ENCODE results near the gene ARHGEF9.

Gene ARHGEF9

DNA sequence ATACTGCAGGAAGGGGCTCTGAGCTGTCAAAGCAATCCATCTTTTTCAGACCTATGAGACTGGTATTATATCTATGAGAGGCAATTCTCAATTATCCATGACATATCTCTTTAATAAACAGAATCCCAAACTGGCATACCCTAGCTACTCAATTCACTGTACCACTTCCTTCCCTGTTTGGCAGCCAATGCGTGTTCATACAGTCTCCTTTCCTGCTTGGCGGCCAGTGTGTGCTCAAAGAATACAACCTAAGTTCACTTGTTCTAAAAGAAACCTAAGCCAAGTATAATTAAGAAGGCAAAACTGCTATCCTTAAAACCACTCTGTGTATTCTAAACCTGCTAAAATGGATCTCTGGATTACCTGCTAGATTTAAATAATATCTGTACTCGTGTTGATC is 38.3 kb downstream of the ARHGEF9 start:
- no peak for DNase-seq (ENCODE audit: low read depth in 2 of 2)

DNA sequence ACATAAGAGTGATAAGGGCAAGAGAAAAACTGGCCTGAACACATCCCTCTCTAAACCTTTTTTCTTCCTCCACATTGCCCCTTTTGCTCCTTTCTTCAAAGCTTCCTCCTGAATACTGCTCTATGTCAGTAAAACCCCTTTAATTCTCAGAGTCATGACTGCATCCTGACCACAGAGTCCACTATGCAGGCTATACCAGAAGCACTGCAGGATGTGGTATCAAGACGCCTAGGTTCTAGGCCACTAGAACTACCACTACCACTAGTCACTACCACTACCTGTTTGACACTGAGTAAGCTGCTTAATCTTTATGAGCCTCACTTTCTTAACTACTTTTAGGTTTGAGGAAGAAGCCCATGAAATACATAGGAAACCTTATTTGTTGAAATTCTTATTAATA is 38.7 kb downstream of the ARHGEF9 start:
- peak in 1 of 2 donors; percentile 4 for DNase-seq (ENCODE audit: low read depth in 2 of 2)

DNA sequence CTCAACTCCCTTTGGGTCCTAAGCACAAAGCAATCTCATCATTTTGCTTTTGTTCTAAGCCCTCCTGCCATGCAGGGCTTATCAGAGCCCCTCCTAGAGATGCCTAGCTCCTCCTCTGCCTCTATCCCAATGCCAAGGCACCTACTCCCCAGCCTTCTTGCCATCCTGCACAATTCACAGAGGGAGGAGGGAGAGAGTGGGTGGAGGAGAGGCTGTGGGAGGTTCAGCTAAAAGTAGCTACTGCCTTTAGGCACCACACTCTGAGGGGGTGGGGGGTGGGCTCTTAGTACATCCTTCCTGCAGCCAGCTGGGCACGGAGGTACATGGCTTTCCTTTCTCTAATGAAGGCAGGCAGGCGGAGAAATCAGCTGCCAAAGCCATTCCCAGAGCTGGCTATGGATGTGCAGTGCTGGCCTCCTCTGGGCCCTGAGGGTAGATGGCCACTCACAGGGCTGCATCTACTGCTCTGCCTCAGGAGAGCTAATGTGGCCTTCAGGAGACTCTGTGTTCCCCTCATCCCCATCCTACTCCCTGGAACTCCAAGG is 40.1 kb downstream of the ARHGEF9 start:
- DNase-seq (ENCODE audit: low read depth in 2 of 2) = no peak

DNA sequence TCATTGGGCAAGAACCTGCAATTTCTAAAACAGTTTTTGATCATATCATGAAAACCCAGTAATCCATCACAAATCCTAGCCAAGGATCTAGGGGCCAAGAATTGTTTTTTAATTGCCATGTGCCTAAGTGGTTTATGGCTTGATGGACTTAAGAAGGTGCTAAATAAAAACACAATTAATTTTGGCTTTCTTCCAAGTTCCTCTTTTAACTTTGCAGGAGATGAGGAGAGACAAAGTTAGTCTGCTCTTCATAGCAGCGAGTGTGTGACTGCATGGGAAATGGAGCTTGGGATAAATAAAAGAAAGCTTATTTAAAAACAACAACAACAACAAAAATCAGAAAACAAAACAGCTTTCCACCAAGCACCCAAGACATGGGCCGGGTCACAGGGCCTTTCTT is 41.4 kb downstream of the ARHGEF9 start:
- DNase-seq (ENCODE audit: low read depth in 2 of 2) = no peak

DNA sequence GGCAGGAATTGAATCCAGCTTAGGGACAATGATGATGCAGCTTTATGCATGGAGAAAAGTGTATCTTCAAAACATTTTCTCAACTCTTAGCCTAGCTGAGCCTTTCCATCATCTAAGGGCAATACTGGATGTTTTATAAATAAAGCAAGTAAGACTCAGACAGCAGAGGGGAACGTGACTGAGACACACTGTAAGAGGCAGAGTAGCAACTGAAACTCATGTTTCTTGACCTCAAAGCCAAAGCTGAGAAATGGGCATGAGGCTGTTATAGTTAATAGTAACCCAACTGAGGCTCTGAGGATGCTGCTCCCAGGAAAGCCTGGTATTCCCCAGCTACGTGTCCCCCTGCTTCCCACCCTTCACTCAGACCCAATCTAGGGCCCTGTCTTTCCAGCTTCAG is 44.6 kb downstream of the ARHGEF9 start:
- no peak for DNase-seq (ENCODE audit: low read depth in 2 of 2)

DNA sequence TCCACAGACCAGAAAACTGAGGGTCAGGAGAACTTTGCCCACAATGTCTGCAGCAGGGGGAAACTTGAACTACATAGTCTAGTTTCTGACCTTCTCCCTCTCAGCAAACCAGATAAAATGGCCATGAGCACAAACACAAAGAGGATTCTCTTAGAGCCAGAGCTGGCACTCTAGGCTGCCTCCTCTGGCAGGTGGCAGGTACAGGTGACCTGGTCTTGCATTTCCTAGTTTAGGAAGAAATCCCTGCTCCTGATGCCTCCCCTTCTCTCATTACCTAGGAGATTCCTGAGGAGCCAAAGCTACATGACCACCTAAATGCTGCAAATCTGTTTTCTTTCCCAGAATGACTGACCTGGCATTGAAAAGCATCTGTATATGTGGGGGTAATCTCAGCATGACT is 45.1 kb downstream of the ARHGEF9 start:
- DNase-seq (ENCODE audit: low read depth in 2 of 2) = no peak

DNA sequence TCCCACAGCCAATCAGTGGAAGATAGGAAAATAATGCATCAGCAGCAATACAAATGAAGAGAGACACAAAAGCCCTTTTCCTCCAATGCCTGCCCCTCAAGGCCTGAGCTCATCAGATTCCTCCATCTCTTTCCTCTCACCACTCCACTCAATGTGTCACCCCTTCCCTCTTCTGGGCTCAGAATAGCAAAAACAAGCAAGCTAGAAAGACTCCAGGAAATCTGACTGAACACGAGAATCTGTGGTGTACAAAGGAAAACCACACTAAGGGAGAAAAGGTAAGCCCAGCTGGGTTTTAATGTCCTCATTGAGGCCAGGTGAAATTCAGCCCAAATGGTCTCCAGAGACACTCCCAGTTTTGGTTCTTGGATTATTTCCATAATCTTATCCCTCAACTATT is 46.3 kb downstream of the ARHGEF9 start:
- no peak for DNase-seq (ENCODE audit: low read depth in 2 of 2)

DNA sequence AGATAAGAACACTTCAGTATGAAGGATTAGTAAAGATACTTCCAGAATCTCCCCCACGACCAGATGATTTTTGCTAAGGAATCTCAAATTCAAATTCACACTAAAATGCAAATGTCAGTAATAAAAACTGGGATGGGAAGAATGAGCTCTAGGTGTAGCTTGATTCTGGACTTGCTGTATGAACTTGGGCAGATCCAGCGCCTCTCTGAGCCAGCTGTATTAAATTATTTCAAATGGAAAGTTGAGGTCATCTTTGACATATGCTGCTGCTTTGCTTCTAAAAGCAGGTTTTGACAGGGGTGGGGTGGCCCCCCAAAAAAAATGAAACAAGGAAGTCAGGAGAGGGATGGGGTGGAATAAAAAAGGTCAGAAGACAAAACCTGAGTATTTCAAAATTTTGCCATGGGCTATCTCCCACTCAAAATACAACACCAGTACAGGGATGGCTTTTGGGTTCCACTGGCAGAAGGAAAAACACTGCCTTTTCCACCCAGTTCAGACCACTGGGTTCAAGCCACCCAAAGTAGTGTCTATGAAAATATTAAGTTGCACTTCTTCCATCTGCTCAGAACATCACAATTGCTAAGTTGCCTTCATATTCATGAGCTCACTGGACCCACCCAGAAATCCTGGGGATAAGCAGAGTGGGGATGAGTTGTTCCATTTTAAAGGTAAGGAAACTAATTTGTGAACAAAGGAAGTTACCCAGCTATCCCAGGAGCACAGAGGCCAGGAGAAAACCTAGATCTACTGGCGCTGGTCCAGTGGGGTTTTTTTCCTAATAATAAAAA is 47.7 kb downstream of the ARHGEF9 start:
- DNase-seq (ENCODE audit: low read depth in 2 of 2) = no peak

DNA sequence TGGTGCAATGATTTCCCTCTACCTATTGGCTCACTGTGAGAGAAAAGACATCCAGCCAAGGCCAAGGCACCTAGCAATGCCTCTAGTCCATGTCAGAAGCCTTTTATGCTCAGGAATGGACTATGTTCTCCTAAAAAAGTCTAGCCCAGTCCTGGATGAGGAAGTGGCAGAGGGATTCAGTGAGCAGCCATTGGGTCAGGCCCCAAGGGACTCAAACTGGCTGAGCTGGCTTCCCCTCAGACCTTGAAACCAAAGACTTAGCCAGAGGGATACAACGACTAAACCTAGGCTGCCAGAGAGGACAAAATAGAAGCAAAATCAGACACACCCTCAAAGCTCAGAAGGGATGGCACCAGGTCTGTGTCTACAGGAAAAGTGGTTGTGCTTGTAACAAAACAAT is 49.1 kb downstream of the ARHGEF9 start:
- DNase-seq (ENCODE audit: low read depth in 2 of 2) = no peak

DNA sequence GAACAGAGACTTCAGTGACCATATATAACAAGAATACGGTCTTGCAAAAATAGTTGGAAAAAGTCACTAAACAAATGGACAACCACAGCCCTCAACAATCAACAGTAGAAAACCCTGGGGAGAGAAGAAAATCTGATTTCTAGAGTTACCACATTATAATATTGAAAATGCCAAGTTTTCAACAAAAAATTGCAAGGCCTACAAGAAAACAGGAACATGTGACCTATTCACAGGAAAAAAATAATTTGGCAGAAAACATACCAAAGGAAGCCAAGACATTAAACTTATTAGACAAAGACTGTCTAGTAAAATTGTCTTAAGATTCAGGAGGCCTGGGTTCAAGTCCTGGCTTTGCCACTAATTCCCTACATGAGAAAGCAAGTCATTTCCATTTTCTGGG is 64.7 kb downstream of the ARHGEF9 start:
- no peak for DNase-seq (ENCODE audit: low read depth in 2 of 2)

DNA sequence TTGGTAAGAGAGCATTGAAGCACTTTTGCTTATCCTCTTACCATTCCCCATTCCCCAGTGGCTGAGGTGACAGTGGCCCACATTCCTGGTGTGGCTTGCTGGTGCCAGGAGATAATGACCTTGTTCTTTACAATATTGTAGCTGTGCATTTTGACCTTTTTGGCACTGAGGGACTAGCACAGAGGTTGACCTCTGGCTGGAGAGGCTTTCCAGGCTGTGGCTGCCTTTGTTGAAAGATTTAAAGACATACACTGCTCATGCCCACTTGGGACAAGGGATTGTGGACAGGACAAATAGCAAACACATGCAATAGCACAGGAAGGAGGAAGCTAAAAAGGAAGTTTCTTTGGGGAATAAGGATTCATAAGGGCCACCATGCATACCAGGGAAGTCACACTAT is 65.4 kb downstream of the ARHGEF9 start:
- no peak for DNase-seq (ENCODE audit: low read depth in 2 of 2)

DNA sequence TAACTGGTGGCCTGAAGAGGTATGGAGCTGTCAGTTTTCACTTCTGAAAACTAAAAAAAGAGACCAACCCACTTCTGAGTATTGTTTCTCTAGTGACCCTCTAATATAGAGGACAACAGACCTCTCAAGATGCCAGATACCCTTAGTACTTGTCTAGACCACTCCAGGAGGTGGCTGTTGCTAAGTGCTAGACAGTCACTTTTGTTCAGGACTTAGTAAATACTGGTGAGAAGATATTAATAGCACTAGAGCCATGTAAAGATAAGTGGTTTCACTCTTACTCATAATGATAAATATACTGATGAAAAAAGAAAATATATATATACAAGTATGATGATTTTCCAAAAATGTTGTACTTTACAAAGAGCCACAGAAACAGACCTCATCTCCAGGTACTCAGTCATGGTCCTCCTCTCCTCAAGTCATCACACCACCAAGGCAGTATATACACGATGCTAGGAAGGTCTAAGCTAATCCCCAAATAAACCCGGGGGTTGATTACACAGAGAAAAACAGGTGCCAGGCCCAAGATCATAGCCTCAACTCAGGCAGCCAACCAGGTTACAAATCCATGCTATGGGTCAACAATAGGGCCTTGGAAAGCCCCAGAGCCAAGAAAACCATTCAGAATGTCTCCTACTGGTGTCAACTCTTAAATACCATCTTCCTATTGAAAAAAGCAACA is 66.9 kb downstream of the ARHGEF9 start:
- DNase-seq (ENCODE audit: low read depth in 2 of 2) = no peak

DNA sequence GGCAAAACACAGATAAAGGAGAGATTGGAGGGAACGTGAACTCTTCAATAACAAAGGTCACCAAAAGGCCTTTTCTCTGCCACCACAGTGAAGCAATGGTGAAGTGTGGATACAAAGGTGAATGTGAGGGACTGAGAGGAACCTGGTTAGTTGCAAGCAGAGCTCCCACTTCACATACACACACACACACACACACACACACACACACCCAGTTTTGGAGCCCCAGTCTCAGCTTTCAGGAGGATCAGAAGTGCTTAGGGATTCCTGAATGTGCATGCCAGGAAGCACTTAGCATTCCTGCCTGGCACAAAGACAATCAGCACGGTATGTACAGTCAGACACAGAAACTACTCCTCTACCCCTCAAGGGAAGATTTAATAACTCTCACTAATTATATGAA is 71.5 kb downstream of the ARHGEF9 start:
- no peak for DNase-seq (ENCODE audit: low read depth in 2 of 2)

DNA sequence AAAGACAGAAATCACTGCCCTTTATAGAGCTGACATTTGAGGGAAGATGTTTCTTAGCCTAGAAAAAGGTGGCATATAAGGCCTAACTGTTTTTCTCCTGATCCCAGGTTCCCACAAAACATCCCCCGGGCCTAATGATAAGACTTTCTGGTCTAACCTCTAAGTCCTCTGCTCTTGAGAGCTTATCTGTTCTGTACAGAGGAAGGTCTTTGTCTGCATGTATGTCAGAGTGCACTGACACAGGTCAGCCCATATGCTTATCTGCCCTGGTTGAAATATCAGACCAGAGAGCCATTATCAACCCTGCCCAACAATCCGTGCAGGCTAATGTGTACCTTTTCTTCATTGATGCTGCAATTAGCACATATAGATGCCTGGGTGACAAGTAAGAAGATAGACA is 76.2 kb downstream of the ARHGEF9 start:
- DNase-seq (ENCODE audit: low read depth in 2 of 2) = no peak

DNA sequence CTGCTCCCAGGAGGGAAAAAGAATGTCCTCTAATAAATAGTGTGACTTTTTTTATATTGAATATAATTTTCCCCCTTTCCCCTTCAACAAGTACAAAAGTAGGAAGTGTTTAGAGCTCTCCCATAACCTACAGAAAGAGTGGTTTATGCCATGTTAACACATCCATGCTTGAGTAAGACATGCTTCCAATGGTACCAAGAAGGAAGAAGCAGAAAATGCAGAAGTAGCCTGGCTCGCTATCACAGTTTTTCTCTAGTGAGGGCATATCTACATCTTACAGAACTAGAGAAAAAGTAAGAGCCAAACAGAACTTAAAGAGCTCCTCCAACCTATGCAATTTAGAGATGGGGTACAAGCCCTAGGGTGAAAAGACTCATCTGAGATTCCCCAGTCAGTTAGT is 82.5 kb downstream of the ARHGEF9 start:
- DNase-seq (ENCODE audit: low read depth in 2 of 2) = no peak

DNA sequence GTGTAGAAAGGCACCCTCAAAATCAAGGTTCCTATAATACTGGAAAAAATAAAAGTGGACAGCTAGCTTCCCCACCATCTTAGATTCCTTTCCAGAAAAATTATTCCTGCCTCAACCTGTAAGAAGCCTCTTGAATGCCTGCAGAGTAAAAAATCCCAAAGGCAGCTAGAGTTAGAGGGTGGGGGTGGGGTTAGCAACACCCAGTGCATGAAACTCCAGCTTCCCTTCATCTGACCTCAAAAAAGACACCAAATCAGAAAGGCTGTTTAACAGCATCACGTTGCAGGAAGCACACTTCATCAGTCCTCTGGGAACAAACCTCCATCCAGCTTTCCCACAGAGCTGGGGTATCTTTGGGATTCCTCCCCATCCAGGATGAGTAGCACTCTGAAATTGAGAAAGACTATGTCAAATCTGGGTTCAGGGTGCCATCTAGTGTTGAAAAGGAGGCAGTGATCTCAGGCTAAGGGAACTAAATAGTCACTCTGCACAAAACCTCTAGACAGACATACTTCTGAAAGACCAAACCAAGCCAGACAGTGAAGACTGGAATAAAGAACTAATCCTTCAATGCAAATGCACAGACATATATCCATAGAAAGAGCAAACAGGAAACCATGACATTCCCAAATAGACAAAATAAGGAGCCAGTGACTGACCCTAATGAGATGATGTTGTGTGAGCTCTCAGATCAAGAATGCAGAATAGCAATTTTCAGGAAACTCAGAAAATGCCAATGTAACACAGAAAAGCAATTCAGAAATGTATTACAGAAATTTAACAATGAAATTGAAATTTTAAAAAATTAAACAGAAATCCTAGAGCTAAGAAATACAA is 97.9 kb downstream of the ARHGEF9 start:
- DNase-seq (ENCODE audit: low read depth in 2 of 2) = no peak

DNA sequence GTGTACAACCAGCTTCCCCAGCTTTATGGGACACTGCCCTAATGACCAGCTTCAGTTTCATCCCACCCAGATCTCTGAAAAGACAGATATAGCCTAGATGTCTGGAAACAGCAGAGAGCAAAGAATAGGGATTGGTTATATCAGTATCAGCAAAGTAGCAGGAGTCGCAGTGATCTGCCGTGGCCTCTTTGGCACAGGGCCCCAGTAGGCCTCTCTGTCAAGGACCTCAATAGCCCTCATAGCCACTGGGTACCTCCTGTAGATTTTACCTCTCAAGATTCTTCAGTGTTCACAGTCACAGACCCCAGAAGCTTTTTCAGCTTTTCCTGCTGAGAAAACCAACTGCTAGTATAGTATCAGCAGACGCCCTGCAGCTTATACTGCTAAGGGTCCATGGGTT is 104.6 kb downstream of the ARHGEF9 start:
- no peak for DNase-seq (ENCODE audit: low read depth in 2 of 2)

DNA sequence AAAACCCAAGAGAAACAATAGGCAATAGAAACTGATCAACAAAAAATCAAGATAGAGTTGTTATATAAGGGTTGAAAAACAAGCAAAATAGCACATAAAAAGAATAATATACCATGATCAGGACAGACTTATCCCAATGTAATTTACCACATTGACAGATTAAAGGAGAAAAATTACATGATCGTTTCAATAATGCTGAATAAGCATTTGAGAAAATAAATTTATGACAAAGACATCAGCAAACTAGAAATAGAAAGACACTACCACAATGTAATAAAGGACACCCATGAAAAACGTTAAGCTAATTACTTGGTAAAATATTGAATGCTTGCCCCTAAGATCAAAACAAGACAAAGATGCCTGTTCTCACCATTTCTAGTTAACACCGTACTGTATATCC is 105.6 kb downstream of the ARHGEF9 start:
- no peak for DNase-seq (ENCODE audit: low read depth in 2 of 2)

DNA sequence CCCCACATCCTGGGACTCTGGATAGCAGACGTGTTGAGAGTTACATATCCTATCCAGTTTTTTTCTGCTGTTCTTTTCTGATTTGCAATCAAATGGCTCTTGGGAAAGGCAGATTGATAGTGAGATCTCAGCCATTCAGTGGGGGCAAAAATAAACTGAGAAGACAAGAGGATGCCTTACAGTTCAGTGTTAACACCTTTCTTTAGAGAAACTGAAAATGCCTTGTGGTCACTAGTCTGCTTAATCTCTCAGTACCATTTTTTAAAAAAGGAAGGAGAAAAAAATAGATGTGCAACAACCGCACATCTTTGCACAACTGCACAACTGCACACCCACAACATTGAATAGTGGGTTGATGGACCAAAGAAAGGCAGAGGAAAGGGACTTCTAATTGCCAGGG is 109.3 kb downstream of the ARHGEF9 start:
- no peak for DNase-seq (ENCODE audit: low read depth in 2 of 2)

DNA sequence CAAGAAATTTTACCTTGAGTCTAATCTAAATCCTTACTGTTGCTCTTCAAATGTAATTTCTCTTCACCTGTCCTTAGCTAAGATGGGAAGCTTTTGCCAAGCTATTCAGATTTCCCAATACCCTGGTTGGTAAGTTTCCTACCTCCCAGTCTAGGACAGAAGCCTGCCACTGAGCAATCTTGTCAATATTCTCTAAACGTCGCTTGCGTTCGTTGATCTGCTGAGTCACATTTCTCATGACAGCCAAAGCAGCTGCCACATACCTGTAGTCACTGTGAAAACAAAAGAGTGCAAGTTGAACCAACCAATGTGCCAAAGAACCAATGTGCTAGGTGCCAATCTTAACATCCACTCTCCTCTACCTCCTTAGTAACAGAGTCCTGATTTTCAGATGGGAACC is 111.1 kb downstream of the ARHGEF9 start:
- no peak for DNase-seq (ENCODE audit: low read depth in 2 of 2)

DNA sequence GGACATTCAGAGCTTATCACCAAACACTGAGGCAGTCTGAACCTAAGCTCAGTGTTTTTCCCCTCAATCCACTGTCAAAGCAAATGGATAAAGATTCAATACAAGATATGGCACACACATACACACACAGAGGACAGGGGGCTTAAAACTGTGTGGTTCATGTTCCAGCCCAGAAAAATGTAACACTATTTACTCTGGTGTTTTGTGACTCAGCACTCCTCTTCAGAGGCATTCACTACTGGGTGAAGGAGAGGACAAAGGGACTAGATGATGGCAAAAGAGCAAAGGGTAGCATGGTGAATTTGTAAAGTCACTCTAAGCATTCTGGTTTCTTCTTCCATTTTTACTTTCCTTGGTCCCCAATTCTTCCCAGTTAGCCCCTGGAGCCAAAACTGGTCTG is 120.3 kb downstream of the ARHGEF9 start:
- DNase-seq (ENCODE audit: low read depth in 2 of 2) = no peak

DNA sequence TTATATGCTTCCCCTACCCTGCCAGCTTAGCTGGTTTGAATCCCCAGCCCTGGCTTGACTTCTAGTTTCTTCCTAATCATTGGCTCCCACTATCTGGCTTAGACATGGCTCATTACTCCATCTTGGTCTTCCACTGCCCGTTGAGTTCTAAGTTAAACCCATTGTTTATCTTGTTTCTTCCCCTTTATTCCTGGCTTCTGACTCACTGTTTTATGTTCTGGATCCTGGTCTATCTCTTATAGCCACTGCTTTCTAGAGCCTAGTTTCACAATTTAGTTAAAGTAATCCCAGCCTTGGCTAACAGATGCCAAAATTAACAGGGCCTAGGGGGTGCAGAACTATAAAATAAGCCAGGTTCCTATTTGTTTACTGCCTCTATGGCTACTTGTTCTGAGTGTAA is 120.9 kb downstream of the ARHGEF9 start:
- no peak for DNase-seq (ENCODE audit: low read depth in 2 of 2)
